Measurements from ENCODE around the gene ULK4.

DNA sequence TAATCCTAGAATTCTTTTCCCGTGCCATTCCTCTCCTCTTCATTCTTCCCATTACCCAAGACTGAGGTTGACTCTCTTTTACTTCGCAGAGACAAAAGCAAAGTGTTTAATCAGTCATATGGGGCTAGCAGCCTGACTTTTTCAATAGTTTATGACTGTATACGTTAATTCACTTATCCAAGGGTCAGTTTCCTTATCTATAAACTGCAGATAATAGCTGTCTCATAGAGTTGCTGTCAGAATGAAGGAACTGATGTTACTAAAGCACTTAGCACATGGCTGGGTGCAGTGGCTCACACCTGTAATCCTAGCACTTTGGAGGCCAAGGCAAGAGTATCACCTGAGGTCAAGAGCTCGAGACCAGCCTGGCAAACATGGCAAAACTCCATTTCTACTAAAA is 43.5 kb upstream of the ULK4 start:
- TF ChIP-seq, protein P1, sequence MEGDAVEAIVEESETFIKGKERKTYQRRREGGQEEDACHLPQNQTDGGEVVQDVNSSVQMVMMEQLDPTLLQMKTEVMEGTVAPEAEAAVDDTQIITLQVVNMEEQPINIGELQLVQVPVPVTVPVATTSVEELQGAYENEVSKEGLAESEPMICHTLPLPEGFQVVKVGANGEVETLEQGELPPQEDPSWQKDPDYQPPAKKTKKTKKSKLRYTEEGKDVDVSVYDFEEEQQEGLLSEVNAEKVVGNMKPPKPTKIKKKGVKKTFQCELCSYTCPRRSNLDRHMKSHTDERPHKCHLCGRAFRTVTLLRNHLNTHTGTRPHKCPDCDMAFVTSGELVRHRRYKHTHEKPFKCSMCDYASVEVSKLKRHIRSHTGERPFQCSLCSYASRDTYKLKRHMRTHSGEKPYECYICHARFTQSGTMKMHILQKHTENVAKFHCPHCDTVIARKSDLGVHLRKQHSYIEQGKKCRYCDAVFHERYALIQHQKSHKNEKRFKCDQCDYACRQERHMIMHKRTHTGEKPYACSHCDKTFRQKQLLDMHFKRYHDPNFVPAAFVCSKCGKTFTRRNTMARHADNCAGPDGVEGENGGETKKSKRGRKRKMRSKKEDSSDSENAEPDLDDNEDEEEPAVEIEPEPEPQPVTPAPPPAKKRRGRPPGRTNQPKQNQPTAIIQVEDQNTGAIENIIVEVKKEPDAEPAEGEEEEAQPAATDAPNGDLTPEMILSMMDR (conservative IDR thresholded peaks at IDR 0.05; ENCODE audit: low read length), result no peak
- no peak for TF ChIP-seq EZH2phosphoT487 (IDR thresholded peaks at IDR 0.05; ENCODE audit: borderline replicate concordance)
